Measurements from ENCODE around the gene PTTG1.

PTTG1 gene

DNA sequence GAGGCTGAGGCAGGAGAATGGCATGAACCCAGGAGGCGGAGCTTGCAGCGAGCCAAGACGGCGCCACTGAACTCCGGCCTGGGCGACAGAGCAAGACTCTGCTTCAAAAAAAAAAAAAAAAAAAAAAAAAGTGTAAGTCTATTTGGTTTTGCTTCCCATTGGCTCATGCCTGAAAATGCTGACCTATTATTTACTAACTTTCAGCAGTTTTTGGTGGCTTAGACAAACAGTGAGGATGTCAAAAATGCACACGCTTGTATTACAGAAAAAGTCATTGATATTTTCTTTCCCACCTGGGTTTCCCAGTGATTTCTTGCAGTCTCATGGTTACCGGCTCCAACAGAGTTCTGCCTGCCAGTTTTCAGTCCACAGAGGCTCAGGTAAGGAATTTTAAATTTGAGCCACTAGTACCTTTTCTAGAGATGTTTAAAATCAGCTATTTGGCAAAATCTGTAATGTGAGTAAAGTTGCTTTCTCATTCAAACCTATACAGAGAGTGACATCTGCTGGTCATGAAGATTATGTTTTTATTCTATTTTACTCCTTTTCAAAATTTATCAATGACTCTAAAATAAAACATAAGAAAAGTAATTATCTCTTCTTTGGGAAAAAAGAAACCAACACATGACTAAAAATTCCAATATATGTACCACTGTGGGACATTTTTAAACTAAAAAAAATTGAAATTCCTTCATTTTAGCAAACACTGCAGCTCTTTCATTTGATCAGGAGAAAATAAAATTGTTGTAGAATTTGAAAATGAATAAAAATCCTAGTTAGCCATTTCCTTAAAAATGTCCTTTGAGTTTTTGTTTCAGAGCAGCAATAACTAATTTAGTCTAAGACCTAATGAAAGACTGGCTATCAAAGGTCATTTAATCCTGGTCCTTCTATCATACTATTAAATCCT lies 30.6 kb upstream of the PTTG1 start:
- ChIA-PET CTCF (interaction anchor here (0.9 to 2.8 kb wide), 17 partner anchors 10 to 382 kb away, joined by 3 to 15 read pairs (median 4); partner anchors contain the start of genes C1QTNF2 and TTC1), POLR2A (no interaction called here)
- TF ChIP-seq, protein P1, sequence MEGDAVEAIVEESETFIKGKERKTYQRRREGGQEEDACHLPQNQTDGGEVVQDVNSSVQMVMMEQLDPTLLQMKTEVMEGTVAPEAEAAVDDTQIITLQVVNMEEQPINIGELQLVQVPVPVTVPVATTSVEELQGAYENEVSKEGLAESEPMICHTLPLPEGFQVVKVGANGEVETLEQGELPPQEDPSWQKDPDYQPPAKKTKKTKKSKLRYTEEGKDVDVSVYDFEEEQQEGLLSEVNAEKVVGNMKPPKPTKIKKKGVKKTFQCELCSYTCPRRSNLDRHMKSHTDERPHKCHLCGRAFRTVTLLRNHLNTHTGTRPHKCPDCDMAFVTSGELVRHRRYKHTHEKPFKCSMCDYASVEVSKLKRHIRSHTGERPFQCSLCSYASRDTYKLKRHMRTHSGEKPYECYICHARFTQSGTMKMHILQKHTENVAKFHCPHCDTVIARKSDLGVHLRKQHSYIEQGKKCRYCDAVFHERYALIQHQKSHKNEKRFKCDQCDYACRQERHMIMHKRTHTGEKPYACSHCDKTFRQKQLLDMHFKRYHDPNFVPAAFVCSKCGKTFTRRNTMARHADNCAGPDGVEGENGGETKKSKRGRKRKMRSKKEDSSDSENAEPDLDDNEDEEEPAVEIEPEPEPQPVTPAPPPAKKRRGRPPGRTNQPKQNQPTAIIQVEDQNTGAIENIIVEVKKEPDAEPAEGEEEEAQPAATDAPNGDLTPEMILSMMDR (IDR thresholded peaks at IDR 0.05; ENCODE audit: control extremely low read depth, extremely low read depth, low read depth, missing control alignments): peak; percentile 41
- DNase-seq (ENCODE audit: extremely low spot score): peak; percentile 32

DNA sequence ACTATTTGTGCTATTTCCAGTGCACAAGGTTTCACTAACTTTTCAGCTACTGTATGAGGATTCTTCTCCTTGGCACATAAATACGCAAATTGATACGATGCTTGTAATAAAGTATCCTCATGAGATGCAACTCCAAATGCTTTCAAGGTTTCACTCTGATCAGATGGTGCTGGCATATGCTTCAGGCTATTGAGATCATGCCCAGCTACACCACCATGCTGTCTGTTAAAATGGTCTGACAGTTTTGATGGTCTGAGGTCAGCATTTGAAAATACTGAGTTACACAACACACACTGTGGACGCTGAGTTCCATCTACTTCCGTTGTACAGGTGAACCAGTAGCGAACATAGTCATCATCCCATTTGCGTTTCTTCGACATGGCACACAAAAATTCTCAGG lies 26.5 kb upstream of the PTTG1 start:
- POLR2A ChIA-PET: no interaction called here
- TF ChIP-seq, protein P1 (IDR thresholded peaks at IDR 0.05; ENCODE audit: control extremely low read depth, extremely low read depth, low read depth, missing control alignments): no peak
- DNase-seq (ENCODE audit: extremely low spot score): no peak
- CTCF ChIA-PET: interaction anchor here (0.9 to 2.3 kb wide), 5 partner anchors 15 to 373 kb away, joined by 3 to 13 read pairs (median 5); no protein-coding TSS in a partner anchor

DNA sequence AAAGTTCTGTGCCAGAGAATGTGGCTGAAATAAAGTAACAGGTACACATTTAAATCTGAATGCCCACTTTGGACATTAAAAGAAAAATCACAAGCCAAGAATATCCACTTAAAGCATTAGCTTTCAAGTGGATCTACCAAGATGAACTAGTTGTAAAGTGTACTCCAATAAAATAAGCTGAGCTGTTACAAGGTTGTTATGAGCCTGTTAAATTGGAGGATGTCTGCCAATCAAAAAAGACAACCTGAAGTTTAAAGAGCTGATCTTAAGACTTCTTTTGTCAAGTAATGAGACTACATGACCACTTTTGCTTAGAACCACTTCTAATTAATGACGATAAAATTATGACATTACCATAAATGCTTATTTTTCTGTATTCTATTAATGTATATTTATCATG lies 24.2 kb upstream of the PTTG1 start:
- ChIA-PET CTCF (no interaction called here), POLR2A (interaction anchor here (0.6 kb wide), 1 partner anchor 170 kb away, joined by 3 read pairs; no protein-coding TSS in a partner anchor)
- DNase-seq (ENCODE audit: extremely low spot score): no peak
- TF ChIP-seq, protein P1 (IDR thresholded peaks at IDR 0.05; ENCODE audit: control extremely low read depth, extremely low read depth, low read depth, missing control alignments): no peak

DNA sequence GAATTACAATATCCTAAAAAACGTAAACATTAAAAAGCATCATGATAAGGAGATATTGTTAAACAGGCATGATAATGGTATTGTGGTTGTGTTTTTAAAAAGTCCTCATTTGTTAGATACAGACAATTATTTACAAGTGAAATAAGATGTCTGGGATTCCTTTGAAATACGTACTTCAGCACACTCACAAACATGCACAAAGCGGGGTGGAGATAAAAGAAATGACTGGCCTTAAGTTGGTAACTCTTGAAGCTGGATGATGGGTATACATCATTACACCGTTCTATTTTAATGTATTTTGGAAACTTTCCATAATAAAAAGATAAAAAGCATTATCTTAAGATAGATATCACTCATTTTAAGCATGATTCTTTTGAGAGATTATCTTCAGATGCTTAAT lies 22.8 kb upstream of the PTTG1 start:
- no peak for DNase-seq (ENCODE audit: extremely low spot score)
- TF ChIP-seq, protein P1 (IDR thresholded peaks at IDR 0.05; ENCODE audit: control extremely low read depth, extremely low read depth, low read depth, missing control alignments): no peak
- CTCF ChIA-PET: interaction anchor here (1.1 to 1.3 kb wide), 2 partner anchors 318 to 377 kb away, joined by 3 read pairs; no protein-coding TSS in a partner anchor
- POLR2A ChIA-PET: no interaction called here

DNA sequence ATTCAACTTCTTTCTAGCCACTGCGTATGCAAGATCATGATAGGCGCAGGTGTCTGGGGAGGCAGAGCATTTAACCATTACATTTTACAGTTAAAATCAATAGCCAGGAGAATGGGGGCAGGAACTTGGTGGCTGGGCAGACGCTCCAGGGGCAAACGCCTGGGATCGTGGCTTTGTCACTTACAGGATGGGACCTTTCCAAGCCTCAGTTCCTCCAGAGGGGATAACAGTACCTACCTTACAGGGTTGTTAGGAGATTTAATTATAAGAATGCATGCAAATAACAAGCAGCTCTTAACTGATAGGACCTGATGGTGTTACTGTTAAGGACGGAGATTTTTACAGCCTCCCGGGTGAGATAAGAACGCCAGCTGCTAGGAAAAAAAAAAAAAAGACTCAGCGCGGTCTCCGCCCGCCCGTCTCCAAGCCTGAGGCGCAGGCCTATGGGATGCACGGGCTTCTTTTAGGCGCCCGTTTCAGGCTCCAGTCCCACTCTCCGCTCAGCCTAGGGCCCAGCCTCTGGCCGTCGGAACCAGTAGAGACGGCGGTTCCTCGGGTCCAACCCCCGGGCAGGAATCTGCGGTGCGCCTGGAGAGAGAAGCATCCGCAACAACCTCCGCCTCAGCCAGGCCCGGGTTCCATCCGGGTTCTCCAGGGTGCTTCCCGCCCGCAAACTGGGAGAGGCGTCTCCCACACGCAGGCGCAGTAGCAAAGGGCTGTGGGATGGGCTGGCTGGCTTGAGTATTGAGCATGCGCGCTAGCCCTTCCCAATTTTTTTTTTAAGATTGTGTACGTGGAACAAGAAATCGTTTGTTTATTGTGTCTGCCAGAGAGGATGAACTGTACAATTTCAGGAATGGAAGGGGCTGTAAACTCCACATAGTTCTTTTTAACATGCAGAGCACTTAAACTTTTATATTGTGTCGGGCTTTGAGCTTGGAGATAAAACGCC lies 22.0 kb upstream of the PTTG1 start, which contains the start of gene FAM200C:
Gene FAM200C, minus strand, starts transcription at position 653 of the 952 bp plus-strand sequence. CDS start 4,564 bp downstream, outside the sequence.
- CTCF ChIA-PET: interaction anchor here (1.1 to 1.6 kb wide), 3 partner anchors 319 to 378 kb away, joined by 3 to 5 read pairs (median 3); no protein-coding TSS in a partner anchor
- TF ChIP-seq, protein P1 (IDR thresholded peaks at IDR 0.05; ENCODE audit: control extremely low read depth, extremely low read depth, low read depth, missing control alignments): no peak
- POLR2A ChIA-PET: no interaction called here
- peak; percentile 94 for DNase-seq (ENCODE audit: extremely low spot score)
